Measurements from ENCODE around the gene EPC1. TPM values are rescaled to one million over a fixed set of nuclear protein-coding genes. Genes with fewer than 3 reads are reported as not detected.

Gene EPC1
- total and polyA plus RNA-seq, 9 donors: 31.8 to 52.9 (median 41.1) TPM

DNA sequence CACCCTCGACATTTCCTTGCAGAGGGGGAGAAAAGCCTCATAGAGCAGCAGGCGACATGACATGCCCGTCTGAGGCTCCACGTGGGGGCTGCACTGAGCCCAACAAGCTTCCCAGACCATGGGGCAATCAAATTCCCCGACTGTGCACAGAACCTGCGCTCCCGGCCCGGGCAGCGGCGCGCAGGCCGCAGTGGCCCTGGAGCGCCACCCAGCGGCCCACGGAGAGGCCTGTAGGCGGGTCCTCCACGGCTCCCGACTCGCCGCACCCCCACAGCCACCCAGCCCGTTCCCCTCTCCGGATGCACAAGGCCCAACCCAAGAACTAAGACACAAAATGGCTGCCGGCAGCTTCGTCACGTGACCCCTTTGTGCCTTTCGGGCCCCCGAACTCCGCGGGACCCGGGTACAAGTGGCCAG is 816 bp downstream of the EPC1 start:
- TF ChIP-seq EP300 (IDR thresholded peaks at IDR 0.05) (no peak), POLR2A (IDR thresholded peaks at IDR 0.05) (no peak), CTCF (IDR thresholded peaks at IDR 0.05) (peak; percentile 97 to 100 (median 97))
- 0 to 1% (median 1%) methylated on average over 28 to 30 of the region's 30 CpGs for WGBS, 3 donors
- peak overlapping the region; percentile 85 for H3K4me3 ChIP-seq
- peak overlapping the region; percentile 100 for H3K27ac ChIP-seq
- H3K9me3 ChIP-seq: no peaks in the 10 kb centered on the region
- peak; percentile 96 to 97 (median 96) for DNase-seq
- H3K4me1 ChIP-seq (ENCODE audit: insufficient read depth): peaks cover 5% of the 10 kb centered on the region
- intact Hi-C loops (cut with DNase I): loop anchor here in 3 of 4 donors (1.0 to 10.0 kb wide), 5 partner anchors 89 to 611 kb away; partner anchors contain the start of genes CCDC7 (in 1 of the 3), ITGB1 (in 1 of the 3) and KIF5B (in 1 of the 3)
- no peaks in the 10 kb centered on the region for H3K36me3 ChIP-seq
- H3K27me3 ChIP-seq: no peaks in the 10 kb centered on the region

DNA sequence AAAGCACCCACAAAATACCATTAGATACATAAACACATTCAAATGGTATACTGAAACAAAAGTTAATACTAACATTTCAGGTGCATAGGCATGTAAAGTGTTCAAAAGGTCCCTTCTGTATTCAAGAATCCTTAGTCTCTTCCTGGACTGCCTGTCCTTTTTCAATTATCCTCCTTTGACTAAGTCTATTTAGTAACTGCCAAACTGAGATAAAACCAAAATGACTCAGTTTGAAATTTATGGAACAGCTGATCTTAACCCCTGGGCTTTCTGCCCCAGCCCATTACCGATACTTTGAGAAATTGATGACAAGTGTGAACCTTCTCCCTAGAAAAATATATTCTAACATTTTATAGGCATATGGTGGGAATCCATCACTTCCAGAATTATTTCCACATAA is 5.4 kb downstream of the EPC1 start:
- intact Hi-C loops (cut with DNase I): loop anchor here in 2 of 4 donors (10.0 kb wide), 2 partner anchors 87 to 287 kb away; partner anchors contain the start of gene KIF5B (in 1 of the 2)
- 53 to 89% (median 82%) methylated on average over 1 of the region's 1 CpG for WGBS, 3 donors
- peaks cover 20% of the 10 kb centered on the region for H3K4me1 ChIP-seq (ENCODE audit: insufficient read depth)

GRCh38 chr10:32340596-32341180 is 6.3 kb downstream of the EPC1 start:
- WGBS, 3 donors: 57 to 62% (median 59%) methylated on average over 4 of the region's 4 CpGs
- no peaks in the 10 kb centered on the region for H3K27me3 ChIP-seq
- H3K36me3 ChIP-seq: no peaks in the 10 kb centered on the region
- no peak overlapping the region for H3K27ac ChIP-seq
- H3K4me1 ChIP-seq (ENCODE audit: insufficient read depth): peaks cover 21% of the 10 kb centered on the region
- intact Hi-C loops (cut with DNase I): loop anchor here in 2 of 4 donors (10.0 kb wide), 2 partner anchors 86 to 286 kb away; partner anchors contain the start of gene KIF5B (in 1 of the 2)
- DNase-seq: no peak
- no peak for TF ChIP-seq POLR2A (IDR thresholded peaks at IDR 0.05)
- no peak for TF ChIP-seq EP300 (IDR thresholded peaks at IDR 0.05)
- TF ChIP-seq CTCF (IDR thresholded peaks at IDR 0.05): no peak
- no peaks in the 10 kb centered on the region for H3K9me3 ChIP-seq
- no peak overlapping the region for H3K4me3 ChIP-seq

More for the DNA sequence above, 5.4 kb downstream of the EPC1 start:
- H3K9me3 ChIP-seq: no peaks in the 10 kb centered on the region
- H3K36me3 ChIP-seq: no peaks in the 10 kb centered on the region
- H3K27ac ChIP-seq: no peak overlapping the region
- TF ChIP-seq POLR2A (IDR thresholded peaks at IDR 0.05) (no peak), CTCF (IDR thresholded peaks at IDR 0.05) (no peak), EP300 (IDR thresholded peaks at IDR 0.05) (no peak)
- H3K4me3 ChIP-seq: no peak overlapping the region
- no peak for DNase-seq
- no peaks in the 10 kb centered on the region for H3K27me3 ChIP-seq

GRCh38 chr10:32338262-32338661 is 8.7 kb downstream of the EPC1 start:
- H3K27ac ChIP-seq: no peak overlapping the region
- 88 to 100% (median 96%) methylated on average over 3 of the region's 3 CpGs for WGBS, 3 donors
- intact Hi-C loops (cut with DNase I): loop anchor here in 1 of 4 donors (10.0 kb wide), 1 partner anchor 73 kb away; no protein-coding TSS in a partner anchor
- no peaks in the 10 kb centered on the region for H3K9me3 ChIP-seq
- H3K4me3 ChIP-seq: no peak overlapping the region
- no peak for DNase-seq
- no peaks in the 10 kb centered on the region for H3K27me3 ChIP-seq
- H3K4me1 ChIP-seq (ENCODE audit: insufficient read depth): peaks cover 25% of the 10 kb centered on the region
- no peaks in the 10 kb centered on the region for H3K36me3 ChIP-seq
- no peak for TF ChIP-seq CTCF (IDR thresholded peaks at IDR 0.05)
- no peak for TF ChIP-seq EP300 (IDR thresholded peaks at IDR 0.05)
- TF ChIP-seq POLR2A (IDR thresholded peaks at IDR 0.05): no peak

Data from ovary (tissue), 9 donors.